GM19452 (cell line): ENCODE results near the gene MPRIP.
"Not testable (repeated sequence)": the region's sequence is repeated elsewhere in the genome, so short reads cannot be mapped to it uniquely, and the experiment has no call there.

Experiments
- ATAC-seq: cut with Tn5 transposase; IDR thresholded peaks from one replicate; pipeline ENCODE4 v1.9.1; 2021; ENCODE audit not compliant: unreplicated experiment

MPRIP gene

DNA sequence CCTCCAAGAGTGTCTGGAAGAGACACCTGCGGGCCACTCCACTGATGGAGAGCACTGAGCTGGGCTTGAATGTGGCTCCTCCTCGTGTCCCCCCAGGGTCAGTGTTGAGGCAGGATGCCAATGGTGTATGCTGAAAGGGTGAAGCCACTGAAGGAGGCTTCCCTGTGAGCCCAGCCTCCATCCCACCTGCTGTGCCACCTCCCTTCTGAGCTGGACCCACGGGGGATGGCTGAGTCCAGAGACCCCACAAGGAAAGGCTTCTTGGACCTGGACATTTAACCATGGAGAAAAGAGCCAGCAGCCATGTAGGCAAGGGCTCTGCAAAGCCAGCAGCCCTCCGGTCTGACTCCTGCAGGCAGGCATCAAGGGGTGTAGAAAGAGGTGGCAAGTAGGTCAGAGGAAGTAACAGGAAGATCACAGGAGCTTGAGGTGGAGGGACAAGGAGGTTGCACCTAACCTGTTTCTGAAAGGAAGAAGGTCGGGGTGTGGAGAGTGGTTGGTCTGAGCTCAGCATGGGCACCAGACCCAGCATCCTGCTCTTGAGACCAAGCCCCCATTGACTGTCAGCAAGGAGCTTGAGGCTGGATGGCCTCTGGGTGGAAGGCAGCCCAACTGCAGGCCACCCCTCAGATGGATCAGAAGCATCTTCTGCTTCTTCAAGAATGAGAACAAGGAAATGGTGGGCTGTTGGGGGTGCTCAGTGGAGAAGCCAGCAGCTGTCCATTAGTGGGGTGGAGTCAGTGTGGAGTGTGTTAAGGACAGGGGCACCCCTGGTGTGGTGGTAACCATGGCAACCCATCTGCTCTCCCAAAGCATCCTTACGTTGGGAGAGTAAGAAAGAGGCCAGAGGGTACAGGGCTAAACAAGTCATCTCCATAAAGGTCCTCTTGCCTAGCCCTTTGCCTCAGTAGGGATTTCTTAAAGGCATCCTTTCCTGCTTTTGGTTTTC is 83.2 kb downstream of the MPRIP start:
- ATAC-seq = no peak

DNA sequence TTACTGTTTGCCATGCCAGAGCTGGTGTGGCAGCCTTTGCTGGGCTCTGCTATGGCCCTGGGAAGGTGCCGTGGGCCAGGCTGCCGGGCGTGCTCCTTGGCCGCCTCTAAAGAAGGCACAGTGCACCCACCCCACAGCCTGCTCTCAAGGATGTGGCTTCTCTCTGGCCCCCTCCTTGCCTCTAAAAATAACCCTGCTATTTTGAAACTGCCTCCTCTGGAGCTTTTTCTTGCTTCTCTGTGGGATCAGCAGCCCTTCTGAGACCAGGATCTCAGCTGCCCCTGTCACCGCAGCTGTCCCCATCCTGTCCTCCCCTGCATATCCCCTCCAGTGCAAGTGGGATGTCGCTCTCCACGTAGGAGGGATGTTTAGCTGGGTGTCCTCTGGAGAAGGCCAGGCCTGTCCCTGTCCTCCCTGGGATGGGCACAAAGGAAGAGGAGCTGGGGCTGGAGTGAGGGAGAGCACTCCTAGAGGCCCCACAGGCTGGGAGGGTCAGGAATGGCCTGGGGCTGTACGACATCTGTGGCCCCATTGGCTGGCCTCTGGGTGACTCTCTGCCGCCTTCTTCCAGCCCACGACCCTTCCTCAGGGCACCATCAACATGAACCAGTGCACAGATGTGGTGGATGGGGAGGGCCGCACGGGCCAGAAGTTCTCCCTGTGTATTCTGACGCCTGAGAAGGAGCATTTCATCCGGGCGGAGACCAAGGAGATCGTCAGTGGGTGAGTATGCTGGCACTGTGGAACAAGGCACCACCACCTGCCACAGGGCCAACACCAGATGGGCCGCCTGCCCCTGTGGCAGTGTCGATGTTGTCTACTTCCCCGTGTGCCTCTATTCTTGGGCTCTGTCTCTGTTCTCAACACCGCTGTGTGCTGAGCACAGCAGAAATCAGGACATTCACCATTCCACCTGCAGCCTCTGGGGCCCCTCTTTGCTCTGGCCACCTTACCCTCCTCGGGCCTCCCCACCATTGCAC is 84.2 kb downstream of the MPRIP start:
- no peak for ATAC-seq

GRCh38 chr17:17127156-17127555 is 84.9 kb downstream of the MPRIP start:
- ATAC-seq = no peak

DNA sequence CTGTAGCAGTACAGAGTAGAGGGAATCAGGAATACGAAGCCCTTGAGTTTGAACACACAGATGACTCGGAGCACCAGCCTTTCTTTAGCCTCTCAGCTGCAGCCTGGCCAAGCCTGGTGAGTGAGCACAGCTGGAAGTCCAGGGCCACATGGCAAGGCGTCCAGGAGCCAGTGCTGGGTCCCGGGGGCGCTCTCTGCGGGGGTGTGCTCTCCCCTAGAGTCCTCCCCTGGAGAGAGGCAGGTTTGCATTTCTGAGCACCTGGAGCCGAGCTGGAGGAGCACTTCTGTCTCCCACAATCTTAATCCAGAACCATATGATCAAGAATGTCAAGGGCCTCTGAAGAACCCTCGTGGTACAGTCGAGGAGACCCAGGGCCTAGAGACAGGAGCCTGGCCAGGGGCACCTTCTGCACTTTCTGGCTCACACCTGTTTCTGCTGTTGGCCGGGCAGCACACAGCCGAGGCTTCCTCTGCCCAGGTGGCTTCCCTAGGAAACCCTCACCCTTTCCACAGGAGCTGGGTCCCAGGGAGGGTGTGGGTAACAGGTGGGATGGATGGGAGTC is 85.6 kb downstream of the MPRIP start:
- no peak for ATAC-seq

DNA sequence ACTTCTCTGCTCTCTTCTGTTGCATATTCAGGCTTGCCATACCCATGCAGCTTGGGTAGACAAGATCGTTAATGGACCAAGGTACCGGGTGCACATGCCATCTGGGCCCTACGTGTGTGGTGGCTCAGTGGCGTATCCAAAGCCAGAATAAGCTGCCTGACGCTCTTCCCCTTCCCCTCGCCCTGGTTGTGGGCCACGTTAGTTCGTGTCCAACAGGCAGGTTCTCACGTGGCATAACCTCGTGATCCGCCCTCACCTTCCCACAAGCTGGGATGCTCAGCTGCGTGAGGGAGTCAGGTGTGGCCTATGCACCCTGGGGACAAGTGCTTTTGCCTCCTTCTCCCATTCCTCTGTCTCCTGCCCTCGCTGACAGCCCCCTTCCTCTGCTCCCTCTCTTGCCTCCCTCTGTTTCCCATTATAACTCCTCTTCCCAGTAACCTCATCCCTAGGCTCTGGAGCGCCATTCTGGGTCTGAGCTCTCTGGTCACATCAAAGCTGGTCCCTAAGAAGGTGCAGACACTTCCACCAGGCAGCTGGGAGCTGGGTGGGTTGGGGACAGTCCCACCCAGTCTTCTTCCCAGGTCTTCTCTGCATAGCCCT is 86.3 kb downstream of the MPRIP start:
- ATAC-seq = no peak

DNA sequence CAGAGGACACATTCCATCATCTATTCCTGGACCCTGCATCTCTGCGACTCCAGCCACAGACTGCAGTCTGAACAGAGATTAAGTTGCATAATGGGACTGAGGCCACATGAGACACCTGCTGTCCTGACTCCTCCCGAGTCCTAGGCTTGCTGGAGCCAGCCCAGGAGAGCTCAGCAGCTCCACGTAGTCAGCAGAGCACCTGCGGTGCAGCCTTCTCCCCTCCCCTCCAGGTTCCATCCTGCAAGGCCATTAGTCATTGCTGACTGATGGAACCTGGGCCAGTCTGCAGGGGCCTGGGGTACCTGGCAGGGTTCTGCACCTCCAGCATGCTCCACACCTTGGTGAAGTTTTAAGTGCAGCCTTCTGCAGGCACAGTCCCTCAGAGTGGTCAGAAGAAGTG is 87.2 kb downstream of the MPRIP start:
- no peak for ATAC-seq

GRCh38 chr17:17130077-17130844 is 88.0 kb downstream of the MPRIP start:
- no peak for ATAC-seq

DNA sequence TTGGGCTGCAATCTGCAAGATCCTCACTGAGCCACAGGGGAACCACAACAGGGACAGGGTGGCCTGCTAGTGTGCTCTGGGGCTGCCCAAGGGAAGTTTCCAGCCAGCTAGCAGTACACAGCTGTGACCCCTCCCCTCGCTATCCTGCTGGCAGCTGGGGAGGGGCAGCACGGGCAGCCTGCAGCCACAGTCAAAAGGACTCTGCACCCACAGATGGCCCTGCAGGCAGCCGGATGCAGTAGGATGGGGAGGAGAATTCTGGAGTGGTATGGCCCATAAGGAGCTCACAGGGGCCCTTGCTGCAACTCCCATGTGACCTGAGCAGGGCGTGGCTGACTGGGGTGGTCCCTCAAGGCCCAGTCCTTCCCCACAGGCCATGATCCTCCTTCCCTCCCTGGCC is 89.6 kb downstream of the MPRIP start:
- no peak for ATAC-seq

- ATAC-seq = no peak
Measured at GRCh38 chr17:17132746-17133145, 90.5 kb downstream of the MPRIP start.

DNA sequence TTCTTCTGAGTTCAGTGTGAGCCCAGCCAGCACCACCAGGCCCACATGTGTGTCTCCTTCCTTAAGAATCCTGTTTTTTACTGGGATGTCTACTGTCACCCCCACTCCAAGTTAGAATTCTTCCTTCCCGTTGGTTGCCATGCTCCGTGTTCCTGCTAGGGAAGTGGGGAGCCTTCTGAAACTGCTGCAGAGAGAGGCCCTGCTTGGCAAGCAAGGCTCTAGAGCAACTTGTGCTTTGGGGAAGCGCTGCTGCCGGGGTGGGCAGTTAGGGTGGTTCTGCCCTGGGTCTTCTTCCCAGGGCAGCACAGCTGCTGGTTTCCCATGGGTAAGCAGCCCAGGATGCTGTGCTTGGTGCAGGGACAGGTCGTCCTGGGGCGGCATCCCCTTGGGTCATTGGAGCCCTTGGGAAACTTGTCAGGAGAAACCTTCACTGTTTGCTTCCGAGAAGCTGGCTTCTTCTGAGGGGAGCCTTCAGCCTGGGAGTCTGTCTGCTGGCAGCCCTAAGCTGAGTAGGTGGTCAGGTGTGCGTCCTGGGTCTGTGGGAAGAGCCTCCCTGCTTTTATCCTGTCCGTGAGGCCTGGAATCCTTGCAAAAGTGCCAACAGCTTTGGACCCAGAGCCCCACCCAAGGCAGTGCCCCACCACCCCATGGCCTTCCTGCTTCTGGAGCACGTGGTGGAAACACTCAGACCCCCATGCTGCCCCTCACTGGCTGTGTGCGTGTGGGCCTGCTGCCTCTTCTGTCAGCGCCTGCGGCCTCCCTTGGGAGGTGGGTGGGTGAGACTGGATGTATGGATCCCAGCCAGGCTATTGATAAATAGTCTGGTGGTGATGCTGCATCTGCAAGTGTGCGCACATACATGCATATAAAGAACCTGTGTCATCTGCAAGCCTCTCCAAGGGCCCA is 92.0 kb downstream of the MPRIP start:
- no peak for ATAC-seq

GRCh38 chr17:17134957-17135333 is 92.7 kb downstream of the MPRIP start:
- ATAC-seq = no peak

- ATAC-seq = not testable (repeated sequence)
Measured at GRCh38 chr17:17136221-17136620, 94.0 kb downstream of the MPRIP start.

- no peak for ATAC-seq
Measured at GRCh38 chr17:17137731-17138585, 95.7 kb downstream of the MPRIP start.

GRCh38 chr17:17139972-17140589 is 97.8 kb downstream of the MPRIP start:
- no peak for ATAC-seq

GRCh38 chr17:17140590-17140980 is 98.3 kb downstream of the MPRIP start:
- ATAC-seq = no peak

DNA sequence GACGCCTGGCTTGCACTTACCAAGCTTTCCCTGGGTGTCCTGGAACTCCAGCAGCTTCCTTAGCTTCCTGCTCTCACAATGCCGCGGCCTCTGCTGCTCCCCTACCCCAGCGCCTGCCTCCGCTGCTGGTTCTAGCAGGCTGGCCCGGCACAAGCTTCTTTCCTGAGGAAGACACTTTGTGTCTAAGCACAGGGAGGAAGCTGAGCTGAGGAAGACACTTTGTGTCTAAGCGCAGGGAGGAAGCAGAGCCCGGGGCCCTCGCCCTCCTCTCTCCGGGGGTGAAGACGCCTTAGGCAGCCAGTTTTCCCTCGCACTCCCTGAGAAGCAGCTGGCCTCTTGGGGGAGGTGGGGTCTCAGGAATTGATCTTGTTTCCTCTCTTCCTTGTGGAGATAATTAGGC is 99.0 kb downstream of the MPRIP start:
- no peak for ATAC-seq

DNA sequence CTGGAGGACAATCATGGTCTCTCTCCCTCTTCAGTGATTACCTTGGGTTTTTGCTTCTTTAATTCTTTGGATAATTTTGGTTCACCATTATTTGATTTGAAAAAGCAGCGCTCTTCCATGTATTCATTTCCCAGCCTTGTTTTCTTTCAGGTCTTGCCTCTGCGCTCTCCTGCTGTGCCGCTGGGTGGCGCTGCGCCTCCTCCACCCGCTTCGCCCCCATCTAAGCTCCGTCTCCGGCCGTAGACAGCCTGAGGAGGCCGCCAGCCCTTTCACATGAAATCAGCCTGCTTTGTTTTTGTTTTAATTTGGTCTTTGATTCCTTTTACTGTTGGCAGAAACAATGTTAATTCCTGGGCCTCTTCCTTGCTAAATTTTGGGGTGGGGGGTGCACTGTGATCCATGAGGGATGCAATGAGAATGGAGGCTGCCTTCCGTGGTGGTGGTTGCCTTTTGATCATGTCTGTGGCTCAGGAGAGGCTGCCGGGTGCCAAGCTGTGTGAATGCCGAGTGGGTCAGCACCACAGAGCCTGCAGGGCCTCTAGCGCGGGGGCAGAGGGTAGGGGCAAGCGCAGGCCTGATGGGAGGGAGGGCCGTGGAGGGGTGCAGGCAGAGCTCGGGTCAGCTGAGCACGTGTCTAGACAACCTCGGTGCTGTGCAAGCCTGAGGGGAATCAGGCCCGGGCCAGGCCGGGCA is 99.7 kb downstream of the MPRIP start:
- no peak for ATAC-seq
